HepG2 (cell line): ENCODE measurements around the gene KDM8. TPM values are rescaled to one million over a fixed set of nuclear protein-coding genes. Genes with fewer than 3 reads are reported as not detected.
A peak's percentile ranks its signal among the peaks of the same experiment; 100 is the strongest.

Source experiments
- E2F5 ChIP-seq: sonication (generic); formaldehyde crosslinking; conservative IDR thresholded peaks from 2 replicates; pipeline ENCODE4 v1.4.0; 2020; ENCODE audit warnings: missing genetic modification reagents
- EHMT2 ChIP-seq: fragments of 200-600 bp; sonication (generic); IDR thresholded peaks from 2 replicates; pipeline ENCODE4 v1.7.0; 2017; ENCODE audit warnings: antibody characterized with exemption, low read depth, low read length, borderline replicate concordance
- ELK4 ChIP-seq: sonication (generic); formaldehyde crosslinking; IDR thresholded peaks from 2 replicates; pipeline ENCODE4 v1.9.0; 2021; ENCODE audit warnings: missing genetic modification reagents, borderline replicate concordance
- FOXM1 ChIP-seq: sonication (generic); formaldehyde crosslinking; IDR thresholded peaks from 2 replicates; pipeline ENCODE4 v1.5.0; 2020; ENCODE audit warnings: missing genetic modification reagents
- HNF4A ChIP-seq: sonication (generic); formaldehyde crosslinking; IDR thresholded peaks from 2 replicates; pipeline ENCODE4 v1.4.0; 2020; ENCODE audit warnings: missing genetic modification reagents
- HOMEZ ChIP-seq: IDR thresholded peaks from 2 replicates; pipeline ENCODE4 v1.6.1; 2016; ENCODE audit warnings: low read depth
- MED8 ChIP-seq: sonication (generic); formaldehyde crosslinking; IDR thresholded peaks from 2 replicates; pipeline ENCODE4 v1.8.1; 2023; ENCODE audit warnings: mild to moderate bottlenecking, missing genetic modification reagents; ENCODE audit not compliant: insufficient replicate concordance
- MEIS2 ChIP-seq: sonication (generic); formaldehyde crosslinking; IDR thresholded peaks from 2 replicates; pipeline ENCODE4 v1.9.0; 2021; ENCODE audit warnings: mild to moderate bottlenecking, missing genetic modification reagents
- MTA3 ChIP-seq: sonication (generic); formaldehyde crosslinking; IDR thresholded peaks from 2 replicates; pipeline ENCODE4 v1.4.0; 2020; ENCODE audit warnings: missing genetic modification reagents
- MYNN ChIP-seq: sonication (generic); formaldehyde crosslinking; IDR thresholded peaks from 2 replicates; pipeline ENCODE4 v1.4.0; 2020; ENCODE audit warnings: mild to moderate bottlenecking, low read depth, missing genetic modification reagents
- NR2C2 ChIP-seq: sonication (generic); formaldehyde crosslinking; IDR thresholded peaks from 2 replicates; pipeline ENCODE4 v1.4.0; 2020; ENCODE audit warnings: missing genetic modification reagents, mild to moderate bottlenecking, moderate library complexity, borderline replicate concordance
- PLRG1 ChIP-seq: fragments of 450-650 bp; conservative IDR thresholded peaks from 2 replicates; pipeline ENCODE4 v1.6.1; 2016
- SALL1 ChIP-seq: sonication (generic); formaldehyde crosslinking; IDR thresholded peaks from 2 replicates; pipeline ENCODE4 v1.8.0; 2022; ENCODE audit warnings: mild to moderate bottlenecking, missing genetic modification reagents
- SMARCC2 ChIP-seq: fragments of 450-650 bp; IDR thresholded peaks from 2 replicates; pipeline ENCODE4 v1.6.1; 2017; ENCODE audit warnings: antibody characterized with exemption, mild to moderate bottlenecking
- TAF15 ChIP-seq: fragments of 200-400 bp; formaldehyde crosslinking; IDR thresholded peaks from one replicate; pipeline ENCODE4 v1.6.1; 2018; ENCODE audit warnings: mild to moderate bottlenecking, low read depth, low read length; ENCODE audit not compliant: poor library complexity, severe bottlenecking
- TBP ChIP-seq: sonication (generic); formaldehyde crosslinking; IDR thresholded peaks from 2 replicates; pipeline ENCODE4 v1.5.0; 2020; ENCODE audit warnings: missing genetic modification reagents
- TRIM24 ChIP-seq: sonication (generic); formaldehyde crosslinking; IDR thresholded peaks from 2 replicates; pipeline ENCODE4 v1.8.0; 2022; ENCODE audit warnings: mild to moderate bottlenecking, missing genetic modification reagents
- U2AF2 ChIP-seq: fragments of 200-400 bp; formaldehyde crosslinking; IDR thresholded peaks from 2 replicates; pipeline ENCODE4 v1.6.1; 2017; ENCODE audit warnings: low read depth, mild to moderate bottlenecking, low read length
- ZFX ChIP-seq: sonication (generic); formaldehyde crosslinking; IDR thresholded peaks from 2 replicates; pipeline ENCODE4 v1.4.0; 2020; ENCODE audit warnings: mild to moderate bottlenecking, low read depth, missing genetic modification reagents, moderate library complexity
- ZFY ChIP-seq: sonication (generic); formaldehyde crosslinking; IDR thresholded peaks from 2 replicates; pipeline ENCODE4 v1.4.0; 2020; ENCODE audit warnings: missing genetic modification reagents
- ZNF724P ChIP-seq: sonication (generic); formaldehyde crosslinking; IDR thresholded peaks from 2 replicates; pipeline ENCODE4 v1.8.0; 2022; ENCODE audit warnings: missing genetic modification reagents, borderline replicate concordance
- polyA plus RNA-seq, 8 experiments: library from polyadenylated mRNA; depleted of rRNA in 3 of 8; stranded (reverse) in 7 of 8; unstranded in 1 of 8; fragments of >200 nt; fragmentation: Illumina TruSeq in 4 of 8; extraction: Trizol in 4 of 8; gene quantifications; 2 replicates each; pipeline versions ENCODE4 v1.2.1 to v1.2.3, GENCODE V29; 2011 to 2016; ENCODE audit warnings: low read depth in 4 of 8, missing spikeins in 1 of 8, mixed read lengths in 1 of 8; ENCODE audit not compliant: insufficient read depth in 1 of 8
- total RNA-seq, 5 experiments: library from RNA; depleted of rRNA; stranded (reverse); fragments of >200 nt; fragmentation: Illumina TruSeq; extraction: Trizol; gene quantifications; 2 replicates each; pipeline ENCODE4 v1.2.3, GENCODE V29; 2016; ENCODE audit warnings: low read depth in 1 of 5
- TF ChIP-seq, protein P1 (sequence below): sonication (generic); formaldehyde crosslinking; IDR thresholded peaks from 2 replicates; pipeline ENCODE4 v1.4.0; 2020; ENCODE audit warnings: missing genetic modification reagents, mild to moderate bottlenecking, borderline replicate concordance
- TF ChIP-seq, protein P2 (sequence below): sonication (generic); formaldehyde crosslinking; IDR thresholded peaks from 2 replicates; pipeline ENCODE4 v1.8.1; 2022; ENCODE audit warnings: mild to moderate bottlenecking, missing genetic modification reagents

KDM8 gene
- total and polyA plus RNA-seq, 2 of the 13 experiments (the other 11 are each of a cell fraction or from before 2014, with no cell fraction given): 3.3 to 8.6 TPM

- TF ChIP-seq ZFY (peak; percentile 98), ZFX (CRISPR knock-in tag) (peak; percentile 98), TBP (CRISPR knock-in tag) (no peak), SMARCC2 (no peak), E2F5 (peak; percentile 52; the same call in 1 of the 2 replicates), U2AF2 (no peak), MYNN (no peak; the same call in 1 of the 2 replicates), TAF15 (no peak), ELK4 (CRISPR knock-in tag) (no peak), NR2C2 (CRISPR knock-in tag) (peak; percentile 54; the same call in 1 of the 2 replicates), ZNF724P (no peak; the same call in 1 of the 2 replicates), EHMT2 (no peak), HNF4A (no peak; the same call in none of the 2 replicates), HOMEZ (CRISPR knock-in tag) (no peak), PLRG1 (no peak), FOXM1 (CRISPR knock-in tag) (0 out of 2 replicates have a peak, but pooled peaks have one; percentile 28), MTA3 (CRISPR knock-in tag) (no peak), MED8 (CRISPR knock-in tag) (peak; percentile 35), TRIM24 (CRISPR knock-in tag) (no peak), SALL1 (CRISPR knock-in tag) (peak; percentile 92), MEIS2 (CRISPR knock-in tag) (peak; percentile 52)
- TF ChIP-seq, protein P1, sequence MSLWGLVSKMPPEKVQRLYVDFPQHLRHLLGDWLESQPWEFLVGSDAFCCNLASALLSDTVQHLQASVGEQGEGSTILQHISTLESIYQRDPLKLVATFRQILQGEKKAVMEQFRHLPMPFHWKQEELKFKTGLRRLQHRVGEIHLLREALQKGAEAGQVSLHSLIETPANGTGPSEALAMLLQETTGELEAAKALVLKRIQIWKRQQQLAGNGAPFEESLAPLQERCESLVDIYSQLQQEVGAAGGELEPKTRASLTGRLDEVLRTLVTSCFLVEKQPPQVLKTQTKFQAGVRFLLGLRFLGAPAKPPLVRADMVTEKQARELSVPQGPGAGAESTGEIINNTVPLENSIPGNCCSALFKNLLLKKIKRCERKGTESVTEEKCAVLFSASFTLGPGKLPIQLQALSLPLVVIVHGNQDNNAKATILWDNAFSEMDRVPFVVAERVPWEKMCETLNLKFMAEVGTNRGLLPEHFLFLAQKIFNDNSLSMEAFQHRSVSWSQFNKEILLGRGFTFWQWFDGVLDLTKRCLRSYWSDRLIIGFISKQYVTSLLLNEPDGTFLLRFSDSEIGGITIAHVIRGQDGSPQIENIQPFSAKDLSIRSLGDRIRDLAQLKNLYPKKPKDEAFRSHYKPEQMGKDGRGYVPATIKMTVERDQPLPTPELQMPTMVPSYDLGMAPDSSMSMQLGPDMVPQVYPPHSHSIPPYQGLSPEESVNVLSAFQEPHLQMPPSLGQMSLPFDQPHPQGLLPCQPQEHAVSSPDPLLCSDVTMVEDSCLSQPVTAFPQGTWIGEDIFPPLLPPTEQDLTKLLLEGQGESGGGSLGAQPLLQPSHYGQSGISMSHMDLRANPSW (CRISPR knock-in tag): no peak; the same call in 1 of the 2 replicates
- TF ChIP-seq, protein P2, sequence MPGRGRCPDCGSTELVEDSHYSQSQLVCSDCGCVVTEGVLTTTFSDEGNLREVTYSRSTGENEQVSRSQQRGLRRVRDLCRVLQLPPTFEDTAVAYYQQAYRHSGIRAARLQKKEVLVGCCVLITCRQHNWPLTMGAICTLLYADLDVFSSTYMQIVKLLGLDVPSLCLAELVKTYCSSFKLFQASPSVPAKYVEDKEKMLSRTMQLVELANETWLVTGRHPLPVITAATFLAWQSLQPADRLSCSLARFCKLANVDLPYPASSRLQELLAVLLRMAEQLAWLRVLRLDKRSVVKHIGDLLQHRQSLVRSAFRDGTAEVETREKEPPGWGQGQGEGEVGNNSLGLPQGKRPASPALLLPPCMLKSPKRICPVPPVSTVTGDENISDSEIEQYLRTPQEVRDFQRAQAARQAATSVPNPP (CRISPR knock-in tag): peak; percentile 95
Observed at GRCh38 chr16:27203507-27204311, at the start of gene KDM8 (continued).
